GF-D8 (cell line): ENCODE data around the gene ABCF2.

Source experiments
- DNase-seq: peaks from one replicate; lab custom pipeline; 2025; lab: John Stamatoyannopoulos, UW

ABCF2 gene

DNA sequence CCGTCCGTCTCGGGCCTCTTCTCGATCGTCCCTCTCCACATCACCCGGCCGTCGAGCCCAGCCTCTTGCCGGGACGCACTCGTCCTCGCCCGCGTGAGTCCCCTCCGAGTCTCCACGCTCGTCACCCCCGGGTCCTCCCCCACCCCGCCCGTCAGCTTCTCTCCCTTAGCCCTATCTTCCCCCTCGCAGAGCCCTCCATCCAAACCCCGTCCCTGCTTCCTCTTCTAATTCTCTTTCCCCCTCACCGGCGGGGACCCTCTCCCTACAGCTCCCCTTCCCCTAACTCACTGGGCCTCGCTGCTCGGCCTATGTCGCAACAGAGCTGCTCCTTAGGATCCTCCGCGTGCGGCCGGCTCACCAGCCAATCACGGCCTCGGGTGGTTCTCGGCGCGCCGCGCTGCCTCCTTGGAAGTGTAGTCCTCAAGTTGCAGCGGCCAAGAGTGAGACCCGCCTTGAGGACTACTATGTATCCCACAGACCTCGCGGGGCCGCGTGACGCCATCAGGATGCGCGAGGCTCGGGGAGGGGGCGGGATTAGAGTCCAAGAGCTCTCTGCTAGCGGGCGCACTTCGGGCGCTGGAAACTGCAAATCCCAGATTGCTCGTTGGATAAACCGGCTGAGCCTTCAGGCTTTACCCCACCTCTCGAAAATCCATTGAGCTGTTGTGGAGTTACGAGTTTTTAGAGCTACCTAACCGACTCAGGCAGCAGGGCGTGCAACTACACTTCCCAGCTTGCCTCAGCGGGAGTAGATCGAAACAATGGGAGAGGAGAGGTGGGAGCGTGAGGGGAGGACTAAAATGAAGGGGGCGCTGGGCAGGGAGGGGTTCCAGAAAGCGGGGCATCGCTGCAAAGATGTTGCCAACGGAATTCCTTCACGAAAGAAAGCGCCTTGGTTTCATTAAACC lies at the start of gene ABCF2:
Gene ABCF2 (minus strand): TSS at position 331 of the 908 bp plus-strand sequence. CDS start 747 bp downstream, outside the sequence.
- peak; percentile 98 for DNase-seq

DNA sequence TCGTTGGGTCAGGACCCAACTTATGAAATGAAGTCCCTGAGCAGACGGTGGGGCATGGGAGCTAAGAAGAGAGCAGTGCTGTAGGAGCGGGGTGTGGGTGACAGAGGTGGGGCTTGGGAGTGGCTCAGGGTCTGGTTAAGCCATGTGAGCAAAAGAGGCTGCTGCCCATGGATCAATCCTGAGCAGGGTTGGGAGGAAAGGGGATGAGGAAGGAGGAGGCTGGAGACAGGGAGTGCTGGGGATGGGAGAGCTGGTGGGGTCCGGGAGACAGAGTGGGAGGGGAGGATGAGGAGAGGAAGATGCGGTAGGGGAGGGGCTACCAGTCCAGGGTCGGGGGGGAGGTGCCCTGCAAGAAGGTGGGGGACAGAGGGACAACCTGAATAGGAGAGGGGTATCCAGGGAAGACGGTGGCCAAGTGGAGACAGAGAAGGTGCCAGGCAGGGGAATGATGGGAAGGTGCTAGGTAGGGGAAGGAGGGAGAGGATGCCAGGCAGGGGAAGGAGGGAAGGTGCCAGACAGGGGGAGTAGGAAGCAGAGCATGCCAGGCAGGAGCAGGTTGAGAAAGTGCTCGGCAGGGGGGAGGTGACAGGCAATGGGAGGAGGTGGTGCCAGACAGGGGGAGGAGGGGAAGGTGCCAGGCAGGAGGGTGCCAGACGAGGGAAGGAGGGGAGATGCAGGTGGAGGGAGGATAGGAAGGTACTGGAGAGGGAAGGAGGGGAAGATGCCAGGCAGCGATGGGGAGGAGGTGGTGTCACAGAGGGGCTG lies 49.0 kb upstream of the ABCF2 start:
- no peak for DNase-seq

DNA sequence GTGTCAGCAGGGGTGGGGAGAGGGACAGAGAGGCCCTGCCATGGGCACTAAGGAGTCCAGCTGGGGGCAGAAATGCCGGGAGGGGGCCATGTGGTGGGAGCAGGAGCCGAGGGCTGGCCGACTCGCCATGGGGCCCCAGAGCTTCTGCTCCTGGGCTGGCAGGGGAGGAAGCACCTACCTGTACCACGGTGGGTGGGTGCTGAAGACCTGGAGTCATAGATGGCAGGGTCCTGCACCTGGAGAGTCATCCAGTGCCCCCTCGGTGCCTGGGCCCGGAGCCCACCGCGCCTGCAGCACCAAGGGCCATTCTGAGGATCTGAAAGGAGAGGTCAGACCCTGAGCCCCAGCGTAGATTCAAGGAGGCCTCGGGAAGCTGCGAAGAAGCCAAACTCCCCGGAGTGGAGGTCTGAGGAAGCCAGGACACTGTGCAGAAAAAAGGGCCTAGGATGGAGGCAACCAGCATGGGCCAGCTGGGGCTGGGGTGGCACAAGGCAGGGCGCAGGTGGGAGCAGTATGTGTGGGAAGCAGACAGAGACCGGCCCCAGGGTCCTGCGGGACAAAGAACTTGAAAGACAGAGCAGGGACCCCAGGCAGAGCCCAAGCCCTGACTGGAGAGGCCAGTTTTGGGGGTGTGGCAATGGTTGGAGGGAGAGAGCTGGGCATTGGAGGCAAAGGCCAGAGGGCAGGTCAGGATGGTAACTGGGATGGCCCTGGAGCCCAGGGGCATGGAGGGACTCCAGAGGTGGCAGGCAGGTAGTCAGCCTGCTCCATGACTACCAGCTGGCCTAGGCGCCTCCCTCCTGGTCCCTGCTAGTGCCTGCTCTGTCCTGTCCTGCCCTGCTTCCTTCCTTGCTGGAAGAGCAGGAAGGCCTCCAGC lies 48.2 kb upstream of the ABCF2 start:
- DNase-seq, result no peak

DNA sequence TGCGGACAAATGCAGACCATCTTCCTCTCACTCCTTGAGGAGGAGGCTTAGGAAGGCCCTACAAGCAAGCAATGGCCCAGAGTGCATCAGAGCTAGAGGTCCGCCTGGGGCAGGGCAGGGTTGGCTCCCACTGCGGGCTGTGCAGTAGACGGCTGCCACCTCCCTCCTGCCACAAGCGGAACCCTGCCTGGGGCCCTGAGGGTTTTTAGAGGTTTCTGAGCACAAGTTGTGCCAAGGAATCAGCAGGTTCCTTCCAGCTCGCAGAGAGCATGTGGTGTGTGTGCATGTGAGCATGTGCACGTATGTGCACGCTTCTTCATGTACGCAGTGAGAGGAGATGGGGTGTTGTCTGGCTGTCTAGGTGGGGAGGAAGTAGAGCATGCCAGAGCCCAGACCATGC lies 47.4 kb upstream of the ABCF2 start:
- DNase-seq, result no peak

DNA sequence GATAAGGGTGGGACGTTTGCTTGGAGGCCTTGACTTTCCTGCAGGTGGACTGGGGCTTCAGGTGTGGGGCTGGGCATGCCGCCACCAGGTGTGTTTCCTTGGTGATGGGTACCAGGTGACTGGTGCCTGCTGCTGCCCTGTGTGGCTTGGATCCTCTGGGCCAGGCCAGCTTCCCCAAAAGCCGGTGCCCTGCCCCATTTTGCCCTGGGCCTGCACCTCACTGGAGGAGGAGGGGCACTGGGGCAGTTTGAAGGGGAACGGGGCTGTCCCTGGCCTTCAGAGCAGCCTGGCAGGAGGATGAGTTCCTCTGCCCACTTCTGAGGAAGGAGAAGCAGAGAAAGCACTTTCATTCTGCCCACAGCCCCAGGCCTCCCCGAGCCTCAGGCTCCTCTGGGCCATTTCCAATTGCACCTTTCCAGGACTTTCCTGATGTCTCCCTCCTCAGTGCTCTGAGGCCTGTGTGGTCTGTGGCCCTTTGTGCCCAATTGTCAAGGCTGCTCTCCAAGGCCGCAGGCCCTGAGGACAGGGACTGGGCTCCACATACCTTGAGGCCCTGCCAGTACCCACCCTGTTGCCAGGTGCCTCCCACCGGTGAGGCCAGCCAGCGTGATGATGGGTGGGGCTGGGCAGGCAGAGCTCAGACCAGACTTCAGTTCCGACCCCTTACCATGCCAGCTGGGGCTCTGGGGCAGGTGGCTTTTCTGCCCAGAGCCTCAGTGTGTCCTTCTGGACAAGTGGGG lies 46.8 kb upstream of the ABCF2 start:
- no peak for DNase-seq

DNA sequence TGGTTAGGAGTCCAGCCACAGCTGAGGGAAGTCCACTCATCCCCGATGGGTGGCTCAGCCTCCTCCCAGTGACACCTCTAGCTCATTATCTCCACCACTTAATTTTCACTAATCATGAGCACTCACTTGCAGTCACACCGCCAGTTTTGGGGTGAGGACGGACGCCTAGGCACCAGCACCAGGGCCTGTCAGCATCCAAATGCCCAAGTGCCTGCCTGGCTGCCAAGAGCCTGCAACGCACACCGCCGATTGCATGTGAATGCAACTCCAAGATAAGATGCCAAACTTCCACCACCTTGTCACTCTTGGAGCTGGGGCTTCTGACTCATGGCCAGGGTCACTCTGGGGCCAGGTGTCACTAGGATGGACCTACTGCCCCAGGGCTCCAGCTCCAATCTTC lies 45.9 kb upstream of the ABCF2 start:
- DNase-seq, result no peak

DNA sequence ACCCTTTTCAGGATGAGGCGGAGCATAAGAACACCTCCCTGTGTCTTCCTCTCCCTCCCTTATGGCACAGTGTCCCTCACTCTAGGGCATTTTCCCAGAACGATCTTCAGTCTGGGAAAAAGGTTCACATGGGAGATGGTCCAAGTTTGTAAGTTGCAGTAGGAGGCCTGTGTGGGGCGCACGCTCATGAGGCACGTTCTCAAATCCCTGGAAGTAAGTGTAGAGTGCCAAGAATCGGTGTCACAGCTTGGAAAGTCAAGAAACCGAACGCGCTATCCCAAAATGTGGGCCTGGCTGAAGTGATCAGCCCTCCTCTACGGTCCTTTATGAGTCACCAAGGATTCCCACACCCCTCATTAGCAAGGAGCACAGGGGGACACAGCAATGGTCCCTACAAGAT lies 45.4 kb upstream of the ABCF2 start:
- no peak for DNase-seq

DNA sequence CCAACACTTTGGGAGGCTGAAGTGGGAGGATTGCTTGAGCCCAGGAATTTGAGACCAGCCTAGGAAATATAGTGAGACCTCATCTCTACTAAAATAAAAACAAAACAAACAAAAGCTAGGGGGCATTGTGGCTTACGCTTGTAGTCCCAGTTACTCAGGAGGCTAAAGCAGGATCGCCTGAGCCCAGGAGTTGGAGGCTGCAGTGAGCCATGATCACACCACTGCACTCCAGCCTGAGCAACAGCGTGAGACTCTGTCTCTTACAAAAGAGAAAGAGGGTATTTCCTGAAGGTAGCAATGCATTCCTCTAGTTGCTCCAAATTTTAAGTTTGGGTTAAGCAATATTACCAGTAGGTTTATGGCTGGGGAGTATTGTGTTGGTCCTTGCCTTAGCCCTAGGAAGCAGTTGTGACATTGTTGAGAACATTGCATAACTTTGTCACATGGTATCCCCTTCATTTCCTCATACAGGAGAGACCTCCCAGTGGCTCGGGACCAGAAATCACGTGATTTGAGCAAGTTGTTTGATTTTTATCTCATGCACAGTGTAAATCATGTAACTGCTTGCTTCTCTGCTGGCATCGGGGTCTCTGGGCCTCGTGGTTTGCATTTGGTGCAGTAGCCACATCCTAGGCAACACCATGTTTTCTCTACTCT lies 44.8 kb upstream of the ABCF2 start:
- peak; percentile 99 for DNase-seq

DNA sequence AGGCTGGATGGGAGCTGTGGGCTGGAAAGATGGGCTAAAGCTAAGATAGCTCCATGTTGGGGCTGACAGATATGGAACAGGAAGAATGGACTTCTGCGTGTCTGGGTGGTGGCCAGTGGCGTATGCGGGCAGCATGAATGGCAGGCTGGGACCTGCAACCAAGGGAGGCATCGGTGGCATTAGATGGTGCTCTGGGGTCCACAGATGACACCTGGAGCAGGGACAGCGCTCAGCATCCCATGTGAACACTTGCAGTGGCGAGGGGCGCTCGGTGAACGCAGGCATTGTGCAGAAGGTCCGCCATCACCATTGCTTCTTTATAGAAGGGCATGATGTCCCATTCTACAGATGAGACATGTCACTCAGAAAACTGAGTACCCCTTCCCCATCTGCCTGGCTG lies 42.5 kb upstream of the ABCF2 start:
- no peak for DNase-seq

DNA sequence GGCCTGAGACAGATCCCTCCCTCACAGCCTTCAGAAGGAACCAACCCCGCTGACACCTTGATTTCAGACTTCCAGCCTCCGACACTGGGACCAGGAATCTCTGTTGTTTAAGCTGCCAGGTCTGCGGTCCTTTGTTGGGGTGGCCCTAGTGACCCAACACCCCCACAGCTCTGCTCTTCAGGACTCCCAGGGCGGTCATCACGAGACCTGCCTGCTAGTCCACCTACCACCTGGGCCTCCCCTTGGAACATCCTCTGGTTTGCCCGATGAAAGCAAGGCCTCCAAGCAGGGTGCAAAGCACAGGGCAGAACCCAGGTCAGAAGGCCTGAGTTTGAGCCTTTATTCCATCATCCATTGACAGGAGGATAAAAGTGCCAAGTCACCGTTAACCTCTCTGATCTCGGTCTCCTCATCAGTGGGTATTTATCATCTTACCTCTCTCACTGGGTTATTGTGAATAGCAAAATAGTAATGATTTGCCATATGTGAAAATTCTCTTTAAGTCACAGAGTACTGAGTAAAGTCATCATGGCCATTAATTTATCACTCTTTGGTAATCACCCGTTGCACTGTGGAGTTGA lies 38.4 kb upstream of the ABCF2 start:
- DNase-seq, result no peak

DNA sequence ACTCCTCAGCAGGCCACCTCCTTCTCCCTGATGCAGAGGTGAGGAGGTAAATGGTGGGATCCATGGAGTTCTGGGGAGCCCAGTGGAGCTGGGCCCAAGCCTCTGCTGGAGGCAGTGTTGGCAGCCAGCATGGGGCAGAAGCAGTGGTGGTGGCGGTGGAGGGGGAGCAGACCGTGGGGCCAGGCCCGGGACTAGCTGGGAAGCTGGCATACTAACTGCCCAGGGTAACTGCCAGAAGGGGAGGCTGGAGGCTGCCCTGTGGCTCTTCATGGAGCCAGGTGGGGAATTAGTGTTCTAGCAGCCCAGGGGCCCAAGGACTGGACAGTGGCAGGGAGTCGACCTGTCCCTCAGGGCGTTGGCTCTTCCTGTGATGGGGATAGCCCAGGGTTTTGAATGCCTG lies 37.6 kb upstream of the ABCF2 start:
- DNase-seq, result no peak

DNA sequence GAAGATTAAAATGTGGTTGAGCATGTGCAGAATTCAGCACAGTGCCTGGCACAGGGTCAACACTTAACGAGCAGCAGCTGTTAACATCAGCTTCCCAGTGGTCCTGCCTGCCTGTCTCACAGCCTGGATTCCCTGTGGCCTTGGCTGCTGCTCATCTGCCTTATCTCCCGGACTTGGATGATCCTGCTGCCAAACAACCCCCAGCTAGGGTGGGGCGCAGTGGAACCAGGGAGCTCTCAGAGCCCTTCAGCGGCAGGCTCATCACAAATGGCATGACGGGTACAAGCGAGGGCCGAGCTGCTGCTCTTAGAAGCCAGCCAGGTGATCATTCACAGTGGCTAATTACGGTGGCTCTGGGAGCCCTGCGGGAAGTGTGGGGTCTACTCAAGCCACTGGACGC lies 34.5 kb upstream of the ABCF2 start:
- DNase-seq, result no peak

DNA sequence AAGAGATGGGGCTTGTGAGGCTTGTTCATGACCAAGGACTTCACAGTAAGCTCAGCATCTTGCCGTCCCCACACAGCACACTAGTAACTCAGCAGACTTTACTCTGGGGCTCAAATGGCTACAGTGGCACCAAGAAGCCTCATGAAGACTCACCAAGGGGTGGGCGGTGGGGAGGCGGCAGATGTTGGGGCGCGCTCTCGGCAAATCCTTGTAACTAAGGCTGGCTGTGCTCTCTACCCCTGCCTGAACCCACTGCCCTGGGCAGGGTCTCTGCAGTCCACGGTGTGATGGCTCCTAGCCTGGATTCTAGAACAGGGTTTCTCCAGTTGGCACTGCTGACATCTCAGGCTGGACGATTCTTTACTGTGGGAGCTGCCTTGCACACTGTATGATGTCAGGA lies 33.9 kb upstream of the ABCF2 start:
- no peak for DNase-seq

DNA sequence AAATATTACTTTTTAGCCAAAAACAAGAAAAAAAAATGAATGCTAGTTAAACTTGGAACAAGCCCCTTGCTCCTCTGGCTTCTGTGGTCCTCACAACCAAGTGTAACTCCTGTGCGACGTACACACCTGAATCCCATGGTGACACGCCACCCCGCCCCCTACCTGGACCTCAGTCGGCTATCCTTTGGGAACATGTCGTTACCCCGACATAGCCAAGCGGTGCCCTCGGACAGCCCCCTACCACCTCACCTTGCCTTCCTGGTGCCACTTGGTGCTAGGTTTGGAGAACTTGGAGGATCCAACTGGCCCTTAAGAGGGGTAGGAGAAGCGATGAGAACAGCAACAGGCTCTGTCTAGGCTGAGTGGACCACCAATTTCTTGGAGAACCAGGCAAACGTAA lies 33.5 kb upstream of the ABCF2 start:
- DNase-seq, result no peak

DNA sequence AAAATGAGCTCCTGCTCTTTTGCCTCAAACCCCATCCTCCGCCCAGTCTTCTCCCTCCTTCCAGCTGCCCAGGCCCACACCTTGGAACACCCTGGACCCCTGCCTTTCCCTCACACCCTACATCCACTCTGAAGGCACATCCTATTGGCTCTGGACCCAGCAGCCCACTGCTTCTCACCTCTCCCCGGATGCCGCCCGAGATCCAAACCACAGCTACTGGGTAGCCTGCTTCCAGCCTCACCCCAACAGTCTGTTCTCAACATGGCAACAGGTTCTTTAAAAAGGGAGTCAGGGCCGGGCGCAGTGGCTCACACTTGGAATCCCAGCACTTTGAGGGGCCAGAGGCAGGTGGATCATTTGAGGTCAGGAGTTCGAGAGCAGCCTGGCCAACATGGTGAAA lies 31.0 kb upstream of the ABCF2 start:
- no peak for DNase-seq

DNA sequence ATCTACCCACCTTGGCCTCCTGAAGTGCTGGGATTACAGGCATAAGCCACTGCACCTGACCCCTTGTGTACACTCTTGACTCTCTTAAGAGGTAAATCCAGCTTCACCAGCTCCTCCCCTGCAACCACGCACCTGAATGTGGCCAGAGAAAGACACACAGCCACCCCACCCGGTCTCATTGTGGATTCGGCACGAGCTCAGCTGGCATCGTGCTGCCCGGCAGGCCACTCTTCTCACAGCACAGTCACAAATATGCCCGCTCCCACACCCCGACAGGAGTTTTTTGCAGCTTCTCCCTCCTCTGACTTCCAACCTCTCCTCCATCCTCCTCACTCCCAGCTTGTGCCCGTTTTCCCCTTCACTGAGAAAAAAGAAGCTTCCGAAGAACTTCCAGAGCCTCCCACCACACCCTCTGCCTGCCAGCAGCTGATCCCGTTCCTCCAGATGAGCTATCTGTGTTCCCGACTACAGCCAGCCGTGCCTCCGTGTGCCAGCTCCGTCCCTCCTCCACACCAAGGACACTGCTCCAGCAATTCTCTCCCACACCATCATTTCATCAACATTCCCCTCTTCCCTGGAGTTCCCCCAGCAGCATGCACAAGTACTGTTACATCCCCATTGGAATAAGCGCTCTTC lies 29.5 kb upstream of the ABCF2 start:
- no peak for DNase-seq

DNA sequence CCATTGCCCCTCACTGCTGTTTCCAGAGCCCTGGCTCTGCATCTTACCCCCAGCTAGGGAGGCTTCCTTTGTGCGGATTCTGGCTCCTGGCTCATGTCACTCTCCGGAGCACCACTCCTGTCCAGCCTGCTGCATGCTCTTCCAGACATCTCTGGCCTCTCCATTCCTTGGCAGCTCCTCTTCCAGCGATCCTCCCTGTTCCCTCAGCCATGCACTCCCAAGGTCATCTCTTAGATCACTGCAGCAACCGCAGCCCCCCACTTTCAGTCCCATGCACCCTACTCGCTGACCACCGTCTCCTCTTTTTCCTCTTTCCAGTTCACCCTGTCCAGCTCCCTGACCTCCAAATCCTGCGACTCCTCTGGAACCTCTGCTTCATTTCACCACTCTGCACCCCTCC lies 28.4 kb upstream of the ABCF2 start:
- no peak for DNase-seq

DNA sequence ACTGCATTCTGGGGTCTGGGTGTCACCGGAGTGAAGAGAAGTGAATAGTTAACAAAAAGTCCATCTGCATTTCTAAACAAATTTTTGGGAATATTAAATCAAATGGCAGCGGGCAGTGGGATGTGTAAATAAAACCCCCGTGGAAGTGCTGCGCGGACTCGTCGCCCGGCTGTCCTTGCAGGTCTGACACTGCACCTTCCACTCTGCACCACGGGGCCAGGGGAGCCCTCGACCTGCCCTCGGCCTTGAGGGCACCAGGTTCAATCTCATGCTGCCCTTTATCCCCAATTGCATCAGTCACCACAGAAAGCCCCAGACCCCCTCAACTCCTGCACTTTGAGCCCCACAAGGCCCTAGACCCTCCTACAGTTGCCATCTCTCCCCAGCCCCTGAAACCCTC lies 27.8 kb upstream of the ABCF2 start:
- DNase-seq, result no peak

DNA sequence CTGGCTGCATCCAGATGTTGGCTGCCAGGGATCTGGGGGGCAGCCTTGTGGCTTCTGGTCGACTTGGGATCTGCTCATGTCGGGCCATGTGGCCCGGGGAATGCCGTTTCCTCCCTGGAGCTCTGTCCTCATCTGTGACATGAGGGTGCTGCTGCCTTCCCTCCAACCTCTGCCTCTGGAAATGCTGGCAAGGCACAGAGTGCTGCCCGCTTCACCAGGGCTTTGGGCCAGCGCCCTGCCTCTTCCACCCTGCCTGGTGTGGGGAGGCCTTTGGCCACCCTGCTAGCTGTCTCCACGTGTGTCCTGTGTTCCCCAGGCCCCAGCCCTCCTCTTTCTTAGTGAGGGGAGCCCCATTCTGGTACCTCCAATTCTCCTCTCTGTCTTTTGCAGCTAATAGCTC lies 27.3 kb upstream of the ABCF2 start:
- no peak for DNase-seq
